DMS53 (cell line): ENCODE measurements around the gene LRRFIP2.

Experiments used
- DNase-seq: peaks from one replicate; lab custom pipeline; 2025; lab: John Stamatoyannopoulos, UW

The LRRFIP2 gene

DNA sequence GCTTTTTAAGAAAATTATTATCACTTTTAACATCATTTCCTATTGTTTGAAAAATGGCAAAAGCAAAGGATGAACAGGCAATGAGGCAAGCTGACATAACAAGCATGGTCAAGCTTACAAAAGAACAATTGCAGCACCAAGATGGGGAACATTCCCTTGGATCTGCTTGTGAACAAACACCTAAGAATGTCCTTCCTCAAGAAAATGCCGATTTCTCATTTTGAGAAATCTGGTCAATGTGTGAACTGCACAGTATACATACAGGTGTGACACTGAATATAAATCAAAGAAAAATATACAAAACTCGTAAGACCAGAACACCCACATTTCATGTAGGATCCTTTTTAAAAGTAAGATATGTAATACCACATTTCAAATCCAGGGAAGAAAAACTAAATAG lies 58.9 kb downstream of the LRRFIP2 start:
- DNase-seq: no peak

DNA sequence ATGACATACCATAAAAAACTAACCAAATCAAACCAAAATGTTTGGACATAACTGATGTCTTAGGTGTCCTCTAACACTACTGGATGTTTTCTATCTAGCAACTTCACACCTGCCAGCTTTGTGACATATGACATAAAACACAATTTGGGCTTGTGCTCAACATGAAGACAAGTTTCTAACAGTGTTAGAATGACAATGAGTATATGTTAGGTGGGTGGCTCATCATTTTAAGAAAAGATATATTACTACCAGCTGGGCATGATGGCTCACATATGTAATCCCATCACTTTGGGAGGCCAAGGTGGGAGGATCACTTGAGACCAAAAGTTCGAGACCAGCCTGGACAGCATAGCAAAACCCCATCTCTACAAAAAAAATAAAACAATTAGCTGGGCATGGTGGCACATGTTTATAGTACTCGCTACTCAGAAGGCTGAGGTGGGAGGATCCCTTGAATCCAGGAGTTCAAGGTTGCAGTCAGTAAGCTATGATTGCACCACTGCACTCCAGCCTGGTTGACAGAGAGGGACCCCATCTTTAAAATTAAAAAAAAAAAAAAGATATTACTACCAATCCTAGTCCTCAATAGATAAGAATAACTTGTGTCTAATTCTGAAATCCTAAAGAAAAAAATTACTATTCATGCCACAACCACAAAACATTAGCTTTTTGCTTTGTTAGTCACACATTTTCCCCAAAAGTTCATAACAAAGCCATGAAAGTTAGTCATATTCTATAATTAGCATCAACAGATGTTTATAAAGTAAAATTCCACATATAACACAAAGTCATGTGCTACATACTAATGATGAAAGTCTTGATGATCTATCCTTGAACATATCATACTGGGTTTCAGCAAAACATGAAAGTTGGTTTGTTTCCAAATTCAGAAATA lies 59.9 kb downstream of the LRRFIP2 start:
- no peak for DNase-seq

DNA sequence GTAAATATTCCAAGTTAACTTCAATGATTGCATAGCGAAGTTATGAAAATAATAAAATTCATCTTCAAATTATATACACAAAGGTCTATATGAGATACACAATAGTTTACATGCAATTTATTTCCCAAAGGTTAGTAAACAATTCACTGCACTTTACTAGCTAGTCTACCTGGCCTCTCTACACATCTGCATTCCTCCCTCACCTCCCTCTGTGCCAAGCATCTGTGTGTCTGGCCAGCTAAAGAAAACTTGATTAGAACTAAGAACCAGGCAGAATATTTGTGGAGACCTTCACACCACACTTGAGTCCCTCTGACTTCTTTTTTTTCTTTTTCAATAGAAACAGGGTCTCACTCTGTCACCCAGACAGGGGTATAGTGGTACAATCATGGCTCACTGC lies 61.4 kb downstream of the LRRFIP2 start:
- no peak for DNase-seq

DNA sequence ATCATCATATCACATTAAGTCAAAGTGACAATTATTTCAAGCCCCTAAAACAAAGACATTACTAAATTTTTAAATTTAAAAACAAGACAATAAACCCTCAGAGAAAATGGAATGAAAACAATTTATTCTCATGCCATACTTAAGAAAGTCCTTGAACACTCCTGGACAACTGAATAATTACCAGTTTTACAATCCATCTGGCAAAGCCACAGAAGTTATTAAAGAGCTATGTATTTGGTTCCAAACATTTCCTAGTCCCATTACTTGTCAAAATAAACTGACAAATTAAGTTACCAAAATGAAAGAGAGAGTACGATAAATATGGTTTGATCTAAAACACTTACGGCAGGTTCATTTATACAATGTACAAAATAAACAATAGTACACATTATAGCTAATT lies 63.2 kb downstream of the LRRFIP2 start:
- no peak for DNase-seq

DNA sequence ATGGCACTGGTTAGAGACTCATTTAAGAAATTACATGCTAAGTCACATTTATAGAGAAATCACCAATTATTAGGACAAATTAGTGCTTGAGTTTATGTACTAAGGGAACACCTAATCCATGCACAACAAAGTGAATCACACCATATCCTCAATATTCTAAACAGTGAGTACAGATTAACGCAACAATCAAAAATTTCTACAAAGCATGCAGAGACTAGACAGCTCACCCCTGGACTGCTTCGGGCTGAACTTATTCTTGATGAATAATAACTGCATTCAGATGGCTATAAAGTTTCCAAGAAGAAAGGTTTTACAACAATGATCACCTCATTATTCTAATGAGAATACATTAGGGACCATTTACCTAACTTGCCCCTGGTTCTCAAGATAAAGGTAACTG lies 66.5 kb downstream of the LRRFIP2 start:
- DNase-seq: no peak

DNA sequence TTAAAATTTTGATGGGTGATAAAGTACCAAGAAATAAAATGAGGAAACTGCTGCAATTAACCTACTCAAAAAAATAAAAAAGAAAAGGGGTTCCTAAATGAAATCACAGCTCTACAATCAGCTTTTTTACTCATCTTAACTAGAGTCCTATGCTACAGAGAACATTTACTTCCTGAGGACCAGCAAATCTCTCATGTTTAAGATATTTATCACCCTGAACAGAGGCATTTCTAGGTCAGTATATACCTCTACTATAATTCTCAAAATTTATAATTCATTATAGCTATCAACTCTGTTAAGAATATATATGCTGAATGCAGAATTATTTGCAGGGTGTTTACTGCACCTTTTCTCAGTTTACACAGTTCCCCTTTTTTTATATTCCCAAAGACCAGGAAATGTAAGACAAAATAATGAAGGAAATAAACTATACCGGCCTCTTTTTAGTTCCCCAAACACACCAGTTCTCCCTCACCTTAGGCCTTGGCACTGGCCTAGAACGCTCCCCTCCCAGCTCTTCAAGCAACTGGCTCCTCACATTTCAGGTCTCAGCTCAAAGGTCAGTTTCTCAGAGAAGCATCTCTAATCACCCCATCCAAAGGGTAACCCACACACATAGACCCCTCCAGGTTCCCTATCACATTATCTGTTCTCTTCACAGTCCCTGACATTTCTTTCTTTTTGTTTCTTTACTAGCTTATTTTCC lies 71.1 kb downstream of the LRRFIP2 start:
- DNase-seq: no peak

DNA sequence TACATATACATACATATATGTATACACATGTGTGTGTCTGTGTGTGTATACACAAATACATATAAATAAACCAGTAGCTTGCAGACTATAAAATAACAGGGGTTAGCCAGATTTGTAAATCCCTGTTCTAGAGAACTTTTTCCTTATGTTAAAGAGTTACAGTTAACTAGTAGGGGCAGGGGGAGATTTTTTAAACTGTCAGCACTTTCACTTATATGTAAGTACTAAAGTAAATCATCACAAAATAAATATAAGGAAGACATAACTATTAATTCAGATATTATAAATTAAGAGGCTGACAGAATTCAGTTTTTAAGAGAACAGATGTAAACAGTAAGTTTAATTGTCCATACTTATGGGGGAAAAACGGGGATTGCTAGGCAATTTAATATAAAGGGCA lies 74.0 kb downstream of the LRRFIP2 start:
- no peak for DNase-seq

DNA sequence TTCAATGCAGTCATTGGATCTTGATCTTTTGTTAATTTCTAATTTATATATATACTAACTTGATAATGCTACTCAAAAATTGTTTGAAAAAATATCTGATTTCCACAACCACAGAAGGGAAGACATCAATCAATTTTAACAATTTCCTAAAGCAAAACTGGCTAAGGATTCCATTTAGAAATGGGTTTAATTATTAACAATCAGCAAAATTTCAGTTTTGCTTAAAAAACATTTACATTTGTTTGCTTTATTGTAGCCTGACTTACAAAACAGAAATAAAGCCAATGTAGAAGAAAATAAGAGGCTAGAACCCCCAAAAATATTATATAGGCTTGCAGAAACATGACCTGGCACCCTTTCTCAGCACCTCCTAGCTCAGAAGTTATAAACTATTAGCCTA lies 74.9 kb downstream of the LRRFIP2 start:
- no peak for DNase-seq

DNA sequence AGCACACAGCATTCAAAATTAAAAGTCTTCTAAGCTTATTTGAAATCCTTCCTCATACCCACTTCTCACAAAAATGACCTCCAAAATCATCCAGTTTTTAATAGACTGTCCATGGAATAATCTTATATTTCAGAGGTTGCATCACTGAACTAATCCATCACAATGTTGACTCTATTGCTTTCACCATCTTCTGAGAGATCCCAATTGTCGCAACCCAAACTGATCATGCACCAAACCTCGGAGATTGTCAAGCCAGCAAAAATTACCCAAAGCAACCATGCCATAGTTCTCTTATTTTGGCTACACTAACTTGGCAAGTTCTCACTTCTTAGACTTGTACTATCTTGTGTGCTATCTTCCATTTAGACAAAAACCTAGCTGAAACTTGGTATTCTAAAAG lies 75.5 kb downstream of the LRRFIP2 start:
- no peak for DNase-seq

DNA sequence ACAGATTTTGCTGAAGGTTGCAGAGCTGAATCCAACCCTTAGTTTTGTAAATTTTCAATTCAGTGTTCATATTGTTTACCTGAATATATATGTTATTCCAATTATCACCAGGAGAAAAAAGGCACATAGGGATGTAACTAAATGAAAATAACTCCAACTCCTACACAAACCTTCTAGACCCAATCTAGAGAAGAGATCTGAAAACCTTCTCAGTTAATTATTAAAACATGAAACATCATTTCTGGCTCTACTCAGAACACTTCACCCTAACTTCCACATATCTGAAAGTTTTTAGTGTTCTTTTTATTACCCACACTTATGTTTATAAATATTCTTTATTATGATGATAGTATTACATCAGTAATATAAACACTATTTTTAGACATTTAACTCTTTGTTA lies 76.6 kb downstream of the LRRFIP2 start:
- DNase-seq: no peak

DNA sequence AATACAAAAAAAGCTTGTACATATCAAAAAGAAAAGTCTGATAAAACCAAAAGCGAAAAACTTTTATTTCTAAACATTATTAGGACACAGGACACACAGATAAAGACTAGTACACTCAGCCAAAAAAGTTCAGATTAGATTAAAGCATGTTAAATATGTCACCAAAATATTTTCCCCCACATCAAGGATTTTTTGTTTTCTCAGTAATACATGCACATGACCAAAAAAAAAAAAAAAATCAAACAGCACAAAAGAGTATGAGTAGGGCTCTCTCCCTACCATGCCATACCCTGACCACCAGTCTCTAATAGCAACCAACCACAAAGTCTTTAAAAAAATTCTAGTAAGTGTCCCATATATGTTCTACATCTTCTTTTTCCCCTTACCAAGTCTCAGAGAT lies 77.4 kb downstream of the LRRFIP2 start:
- no peak for DNase-seq

DNA sequence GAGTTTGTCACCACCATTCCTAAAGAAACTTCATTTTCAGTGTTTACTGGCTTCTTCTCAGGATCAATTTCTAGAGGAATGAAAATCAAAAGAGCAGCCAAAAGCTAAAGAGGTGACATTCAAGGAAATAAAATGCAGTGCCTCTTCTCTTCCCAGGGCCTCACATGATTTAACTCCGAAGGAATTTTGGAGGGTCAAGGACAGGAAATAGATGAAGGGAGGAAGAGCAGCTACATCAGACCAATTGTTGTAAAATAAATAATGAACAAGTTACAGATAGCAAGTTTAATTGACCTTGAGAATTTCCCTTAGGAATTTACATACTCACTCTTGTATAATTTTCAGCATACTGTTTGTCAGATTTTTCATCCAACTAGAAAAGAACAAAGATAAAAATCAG lies 78.1 kb downstream of the LRRFIP2 start:
- no peak for DNase-seq

DNA sequence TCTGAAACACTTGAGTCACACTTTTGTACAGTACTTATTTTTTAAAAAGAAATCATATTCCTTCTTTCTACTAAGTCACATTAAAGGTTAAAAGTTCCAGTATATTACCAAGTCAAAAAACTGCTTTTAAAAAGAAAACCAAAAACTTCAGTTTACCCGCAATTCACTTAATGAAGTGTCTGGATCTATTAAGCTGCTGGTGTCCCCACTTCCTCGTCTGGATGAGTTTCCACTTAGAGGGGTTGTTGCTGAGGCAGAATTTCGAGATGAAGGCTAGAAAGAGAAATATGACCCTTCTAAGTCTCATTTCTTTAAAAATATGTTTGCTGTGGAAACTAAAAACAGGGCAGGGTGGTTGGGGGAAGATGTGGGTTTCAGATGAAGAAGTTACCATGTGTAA lies 79.7 kb downstream of the LRRFIP2 start:
- no peak for DNase-seq

DNA sequence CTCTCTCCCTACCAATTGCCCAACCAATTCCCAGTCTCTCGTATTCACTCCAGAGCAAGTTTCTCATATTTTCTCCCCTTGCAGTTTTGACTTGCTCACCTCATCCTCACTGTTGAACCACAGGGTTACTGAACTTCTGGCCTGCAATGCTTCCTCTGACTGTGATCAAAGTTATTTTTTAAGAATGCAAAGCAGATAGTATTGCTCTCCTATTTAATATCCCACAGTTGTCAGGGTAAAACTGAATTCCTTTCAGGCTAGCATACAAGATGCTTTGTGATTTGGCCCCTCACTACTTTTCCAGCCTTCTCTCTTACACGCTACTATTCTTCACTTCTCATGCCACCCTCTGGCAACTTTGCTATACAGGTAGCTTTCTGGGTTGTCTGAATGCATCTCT lies 80.9 kb downstream of the LRRFIP2 start:
- DNase-seq: no peak

DNA sequence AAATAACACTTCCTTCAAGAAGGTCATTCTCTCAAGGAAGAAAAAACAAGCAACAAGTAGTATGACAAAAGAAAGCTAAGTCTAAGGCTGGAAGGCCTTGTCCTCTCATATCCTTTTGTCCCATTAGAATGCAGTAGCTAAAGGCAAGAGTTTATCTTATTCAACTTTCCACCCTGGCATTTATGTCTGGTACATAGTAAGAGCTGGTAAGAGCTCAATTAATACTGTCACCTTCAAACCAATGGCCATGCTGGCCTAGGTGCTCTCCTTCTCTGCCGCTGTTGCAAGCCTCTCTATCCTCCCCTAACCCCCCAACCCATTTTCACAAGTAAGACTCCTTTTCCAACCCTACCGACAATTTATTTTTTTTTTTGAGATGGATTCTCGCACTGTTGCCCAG lies 81.9 kb downstream of the LRRFIP2 start:
- DNase-seq: no peak

DNA sequence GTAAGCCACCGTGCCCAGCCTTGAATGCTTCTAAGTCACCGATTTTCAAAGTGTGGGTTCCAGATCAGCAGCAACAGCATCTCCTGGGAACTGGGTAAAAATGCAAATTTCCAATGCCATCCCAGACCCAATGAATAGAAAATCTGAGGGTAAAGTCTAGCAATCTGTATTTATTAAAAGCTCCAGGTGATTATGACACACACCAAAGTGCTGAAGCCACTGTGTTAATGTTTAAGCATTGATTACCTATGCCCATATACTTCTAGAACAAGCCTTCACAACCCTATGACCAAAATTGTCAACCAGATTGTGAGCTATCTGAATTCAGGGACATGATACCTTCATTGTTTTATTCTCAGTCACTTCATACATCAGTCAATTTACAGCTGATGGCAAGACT lies 86.5 kb downstream of the LRRFIP2 start:
- no peak for DNase-seq

DNA sequence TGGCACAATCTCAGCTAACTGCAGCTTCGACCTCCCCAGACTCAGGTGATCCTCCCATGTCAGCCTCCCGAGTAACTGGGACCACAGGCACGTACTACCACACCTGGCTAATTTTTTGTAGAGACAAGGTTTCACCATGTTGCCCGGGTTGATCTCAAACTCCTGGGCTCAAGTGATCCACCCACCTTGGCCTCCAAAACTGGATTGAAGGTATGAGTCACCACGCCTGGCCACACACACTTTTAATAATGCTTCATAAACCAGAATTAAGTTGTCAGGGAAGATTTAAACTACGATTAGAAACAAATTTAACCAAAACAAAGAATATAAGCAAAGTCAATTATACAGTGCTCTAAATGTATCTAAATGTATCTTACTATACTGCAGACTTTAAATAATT lies 87.5 kb downstream of the LRRFIP2 start:
- no peak for DNase-seq

DNA sequence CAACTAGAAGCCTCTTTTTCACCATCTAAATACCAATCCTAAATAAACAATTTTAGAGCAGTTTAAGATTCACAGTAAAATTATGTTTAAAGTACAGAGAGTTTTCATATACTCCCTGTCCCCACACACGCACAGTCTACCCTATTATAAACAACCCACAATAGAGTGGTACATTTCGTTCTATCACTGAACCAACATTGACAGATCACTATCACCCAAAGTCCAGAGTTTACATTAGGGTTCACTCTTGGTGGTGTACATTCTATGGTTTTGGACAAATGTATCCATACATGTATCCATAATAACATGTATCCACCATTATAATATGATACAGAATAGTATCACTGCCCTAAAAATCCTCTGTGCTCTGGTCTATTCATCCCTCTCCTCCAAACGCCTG lies 92.1 kb downstream of the LRRFIP2 start:
- no peak for DNase-seq

DNA sequence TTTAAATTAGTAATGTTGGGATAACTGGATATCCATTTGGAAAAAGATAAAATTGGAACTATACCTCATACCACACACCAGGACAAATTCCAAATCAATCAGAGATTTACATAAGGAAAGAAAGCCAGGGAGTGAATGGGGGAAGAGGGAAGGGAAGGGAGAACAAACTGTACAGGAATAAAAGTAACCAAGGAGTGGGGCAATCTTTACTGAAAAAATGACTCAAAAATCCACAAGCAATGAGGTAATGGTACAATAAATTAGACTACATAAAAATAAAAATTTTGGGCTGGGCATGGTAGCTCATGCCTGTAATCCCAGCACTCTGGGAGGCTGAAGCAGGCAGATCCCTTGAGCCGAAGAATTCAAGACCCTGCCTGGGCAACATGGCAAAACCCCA lies 98.4 kb downstream of the LRRFIP2 start:
- no peak for DNase-seq

DNA sequence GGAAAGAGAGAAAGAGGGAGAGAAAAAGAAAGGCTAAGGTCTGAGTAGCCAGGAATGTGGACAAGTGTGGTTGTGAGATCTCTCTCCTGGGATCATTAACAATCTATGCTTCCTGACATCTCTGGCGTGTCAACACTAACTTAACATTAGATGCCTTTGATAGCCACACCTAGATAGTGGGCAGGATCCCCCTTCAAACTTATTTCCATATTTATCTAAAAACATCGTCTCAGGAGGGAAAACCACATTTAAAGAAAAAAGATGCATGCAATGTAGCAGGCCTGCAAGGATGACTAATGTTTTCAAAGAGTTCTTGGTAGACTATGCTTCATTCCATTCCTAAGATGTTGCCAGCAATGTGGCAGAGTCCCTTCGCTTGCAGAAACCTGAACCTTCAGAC lies 100.2 kb downstream of the LRRFIP2 start:
- no peak for DNase-seq

DNA sequence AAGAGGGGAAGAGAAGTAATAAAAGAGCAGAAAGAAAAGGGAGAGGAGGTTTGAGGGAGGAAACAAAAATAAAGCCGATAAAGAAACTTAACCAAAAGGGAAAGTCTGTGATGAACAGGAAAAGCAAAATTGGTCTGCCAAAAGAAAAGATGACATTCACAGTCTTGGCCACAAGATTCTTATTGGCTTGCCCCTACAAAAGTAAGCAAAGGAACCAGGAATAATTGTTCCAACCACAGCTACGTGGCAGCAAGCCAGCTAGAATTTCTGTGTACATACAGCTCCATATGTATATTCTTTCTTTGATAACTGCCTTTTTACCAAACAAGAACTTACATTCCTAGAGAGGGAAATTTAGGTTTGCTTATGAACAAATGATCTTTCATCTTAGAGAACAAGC lies 101.5 kb downstream of the LRRFIP2 start:
- DNase-seq: no peak

DNA sequence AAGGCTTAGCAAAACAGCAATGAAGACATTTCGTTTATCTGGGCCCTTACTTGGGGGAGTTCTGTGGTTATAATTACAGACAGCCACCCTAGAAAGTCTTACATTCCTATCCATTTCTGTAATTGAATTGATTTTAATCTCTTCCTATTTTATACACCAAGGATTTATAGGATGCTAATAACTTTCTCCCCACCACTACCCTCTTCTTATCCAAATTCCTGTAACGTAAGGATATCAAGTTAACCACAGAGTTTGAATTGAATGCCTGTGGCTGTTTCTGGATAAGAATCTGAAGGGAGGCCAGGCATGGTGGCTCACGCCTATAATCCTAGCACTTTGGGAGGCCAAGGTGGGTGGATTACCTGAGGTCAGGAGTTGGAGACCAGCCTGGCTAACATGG lies 102.5 kb downstream of the LRRFIP2 start:
- no peak for DNase-seq

DNA sequence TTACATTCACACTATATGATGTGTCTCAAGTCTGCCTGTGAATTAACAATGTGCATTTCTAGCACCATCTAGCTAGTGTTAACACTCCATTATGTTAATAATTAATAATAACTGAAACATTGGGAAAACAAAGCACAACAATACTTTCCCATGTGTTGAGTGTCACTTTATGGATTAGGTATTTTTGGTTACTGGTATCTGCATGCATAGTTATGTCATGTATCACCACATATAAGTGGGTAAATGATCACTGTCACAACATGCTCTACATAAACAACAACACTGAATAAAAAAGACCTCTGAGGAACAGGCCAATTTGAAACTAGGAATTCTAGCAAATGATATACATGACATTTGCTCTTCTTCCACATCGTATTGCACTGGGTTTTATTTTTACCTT lies 106.4 kb downstream of the LRRFIP2 start:
- DNase-seq: no peak

DNA sequence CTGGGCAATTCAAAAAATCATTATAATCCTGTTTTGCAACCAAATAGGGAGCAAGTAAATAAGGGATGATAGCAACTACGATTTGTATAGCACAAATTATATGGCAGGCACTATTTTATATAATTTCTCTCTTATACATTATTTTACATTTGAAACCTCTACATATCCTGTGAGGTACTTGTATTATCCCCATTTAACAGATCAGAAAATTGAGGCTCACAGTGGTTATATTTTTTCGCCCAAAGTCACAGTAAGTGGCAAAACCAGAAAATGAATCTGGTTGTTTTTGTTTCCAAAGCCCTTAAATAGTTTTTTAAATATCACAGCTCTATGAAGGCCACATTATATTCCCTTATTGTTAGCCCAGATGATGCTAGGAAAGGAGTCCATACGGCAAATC lies 106.8 kb downstream of the LRRFIP2 start:
- DNase-seq: no peak
